Body of pancreas (tissue), 4 donors: ENCODE measurements around the gene TRPM2. TPM values are rescaled to one million over a fixed set of nuclear protein-coding genes. Genes with fewer than 3 reads are reported as not detected.

Experiments used
- ATAC-seq: fragments of 150-250 bp; one replicate; pipeline ENCODE4 v1.9.1; 2016
- DNase-seq, 4 donors: peaks; one replicate each; pipeline ENCODE4 v3.0.0-alpha.2; 2019
- H3K27ac ChIP-seq, 4 donors: fragments of 200-600 bp; sonication (generic); 1 replicate in 3 of 4; 2 replicates in 1 of 4; pipeline versions ENCODE4 v1.5.1 to v1.6.1; 2016 to 2019; ENCODE audit warnings: mild to moderate bottlenecking in 1 of 4, mixed read lengths in 1 of 4, moderate library complexity in 1 of 4
- H3K27me3 ChIP-seq, 2 donors: fragments of 200-600 bp; sonication (generic); one replicate each; pipeline ENCODE4 v1.6.0; 2016; ENCODE audit warnings: mild to moderate bottlenecking in 1 of 2
- H3K36me3 ChIP-seq, 2 donors: fragments of 200-600 bp; sonication (generic); replicated peaks in 1 of 2; 2 replicates each; pipeline ENCODE4 v1.5.1; 2016; ENCODE audit warnings: low read depth in 2 of 2; ENCODE audit not compliant: insufficient read depth in 1 of 2
- H3K4me1 ChIP-seq: fragments of 200-600 bp; sonication (generic); one replicate; pipeline ENCODE4 v1.6.0; 2016
- H3K4me3 ChIP-seq, 2 donors: fragments of 200-600 bp; sonication (generic); 1 replicate in 1 of 2; 2 replicates in 1 of 2; pipeline ENCODE4 v1.5.1; 2016 to 2019
- H3K9me3 ChIP-seq, 3 donors: fragments of 200-600 bp; sonication (generic); 1 replicate in 2 of 3; 2 replicates in 1 of 3; pipeline ENCODE4 v1.5.1; 2016
- POLR2A ChIP-seq, 3 donors: fragments of 450-650 bp; IDR thresholded peaks; one replicate each; pipeline ENCODE4 v1.6.1; 2016; ENCODE audit warnings: antibody characterized with exemption in 3 of 3, mild to moderate bottlenecking in 2 of 3
- WGBS, 2 donors: methylation state at CpG; one replicate each; pipeline ENCODE4 v1.1.5; 2017; 5-methylcytosine and 5-hydroxymethylcytosine counted together
- intact Hi-C: fragments of 100-400 bp; cut with DNase I; formaldehyde crosslinking; loops from one replicate; pipeline ENCODE4 v1.15.1; 2023
- total RNA-seq, 2 donors: library from RNA; depleted of rRNA; stranded (reverse); fragments of >200 nt; gene quantifications; one replicate each; pipeline ENCODE4 v1.1.0, GENCODE V29; 2016
- TF ChIP-seq, protein P1 (sequence below), 7 experiments: fragments of 450-650 bp in 4 of 7; fragments of 200-600 bp in 3 of 7; sonication (generic) in 3 of 7; IDR thresholded peaks; one replicate each; pipeline ENCODE4 v1.5.1; 2016 to 2019; ENCODE audit warnings: antibody characterized with exemption in 7 of 7

Gene TRPM2
- total RNA-seq, 2 donors from 2014 or later, result 2.1 to 2.3 TPM

DNA sequence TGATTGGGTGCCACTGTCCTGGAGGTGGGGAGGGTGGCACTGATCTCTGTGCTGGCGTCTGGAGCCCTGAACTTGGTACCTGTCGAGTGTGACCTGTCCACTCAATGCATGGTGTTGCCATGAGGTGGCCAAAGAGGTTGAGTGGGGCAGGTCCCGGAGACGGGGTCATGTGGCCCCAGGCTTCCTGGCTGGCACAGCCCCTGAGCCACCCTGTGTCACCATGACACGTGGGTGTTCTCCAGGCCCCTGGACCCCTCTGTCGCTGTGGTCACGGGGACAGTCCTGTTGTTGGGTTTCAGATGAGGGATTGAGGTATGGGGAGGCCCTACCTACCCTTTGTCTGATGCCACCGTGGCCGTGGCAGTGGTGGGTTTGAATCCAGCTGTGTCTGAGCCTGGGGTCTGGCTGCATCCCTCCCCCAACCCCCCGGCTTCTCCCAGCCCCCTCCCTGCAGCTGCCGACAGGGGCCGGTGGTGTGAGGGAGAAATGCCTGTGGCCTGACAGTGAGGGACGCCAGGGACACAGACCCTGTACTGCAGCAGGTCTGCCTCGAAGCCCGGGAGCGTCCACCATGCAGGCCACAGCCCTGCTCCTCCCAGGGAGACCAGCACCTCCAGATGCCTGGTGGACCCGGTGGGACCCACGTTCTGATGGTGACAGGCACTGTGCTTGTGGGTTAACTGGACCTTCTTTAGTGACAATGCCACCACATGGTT lies 12.0 kb downstream of the TRPM2 start:
- Histone ChIP-seq H3K27me3 (no peaks in the 10 kb centered on the region), H3K27ac (no peak overlapping the region), H3K4me1 (peaks cover 5% of the 10 kb centered on the region), H3K9me3 (no peaks in the 10 kb centered on the region), H3K36me3 (no peaks in the 10 kb centered on the region), H3K4me3 (no peak overlapping the region)
- 79% methylated on average over 17 of the region's 18 CpGs; no CpG with 5 or more reads in 1 of the 2 donors for WGBS, 2 donors
- TF ChIP-seq POLR2A (IDR thresholded peaks at IDR 0.05), result no peak
- TF ChIP-seq, protein P1, sequence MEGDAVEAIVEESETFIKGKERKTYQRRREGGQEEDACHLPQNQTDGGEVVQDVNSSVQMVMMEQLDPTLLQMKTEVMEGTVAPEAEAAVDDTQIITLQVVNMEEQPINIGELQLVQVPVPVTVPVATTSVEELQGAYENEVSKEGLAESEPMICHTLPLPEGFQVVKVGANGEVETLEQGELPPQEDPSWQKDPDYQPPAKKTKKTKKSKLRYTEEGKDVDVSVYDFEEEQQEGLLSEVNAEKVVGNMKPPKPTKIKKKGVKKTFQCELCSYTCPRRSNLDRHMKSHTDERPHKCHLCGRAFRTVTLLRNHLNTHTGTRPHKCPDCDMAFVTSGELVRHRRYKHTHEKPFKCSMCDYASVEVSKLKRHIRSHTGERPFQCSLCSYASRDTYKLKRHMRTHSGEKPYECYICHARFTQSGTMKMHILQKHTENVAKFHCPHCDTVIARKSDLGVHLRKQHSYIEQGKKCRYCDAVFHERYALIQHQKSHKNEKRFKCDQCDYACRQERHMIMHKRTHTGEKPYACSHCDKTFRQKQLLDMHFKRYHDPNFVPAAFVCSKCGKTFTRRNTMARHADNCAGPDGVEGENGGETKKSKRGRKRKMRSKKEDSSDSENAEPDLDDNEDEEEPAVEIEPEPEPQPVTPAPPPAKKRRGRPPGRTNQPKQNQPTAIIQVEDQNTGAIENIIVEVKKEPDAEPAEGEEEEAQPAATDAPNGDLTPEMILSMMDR (IDR thresholded peaks at IDR 0.05), result no peak
- intact Hi-C loops, result no loop called here
- DNase-seq (no peak), ATAC-seq (no peak)

DNA sequence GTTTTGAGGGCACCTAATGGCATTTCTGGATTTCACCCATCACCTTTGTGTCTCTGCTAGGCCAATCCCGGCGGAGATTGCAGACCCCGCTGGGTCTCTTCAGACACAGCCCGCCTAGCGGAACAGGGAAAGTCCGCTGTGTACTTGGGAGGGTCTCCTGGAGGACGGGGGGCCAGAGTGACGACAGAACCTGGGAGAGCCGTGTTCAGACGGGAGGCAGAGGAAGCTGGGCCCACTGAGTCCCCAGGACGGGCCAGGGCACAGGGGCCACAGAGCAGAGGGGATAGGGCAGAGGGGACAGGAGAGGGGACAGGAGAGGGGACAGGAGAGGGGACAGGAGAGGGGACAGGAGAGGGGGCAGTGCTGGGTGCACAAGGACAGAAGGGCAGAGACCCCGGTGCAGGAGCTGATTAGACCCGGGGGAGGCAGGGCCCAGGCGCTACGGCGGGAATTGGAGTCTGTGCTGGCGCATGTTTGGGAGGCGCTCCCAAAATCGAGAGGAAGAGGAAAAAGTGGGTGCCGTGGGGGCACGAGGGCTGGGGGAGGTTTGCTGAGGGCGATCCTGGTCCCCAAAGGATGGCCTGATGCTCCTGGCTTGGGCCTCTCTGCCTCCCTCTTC lies 12.7 kb downstream of the TRPM2 start:
- DNase-seq (no peak), ATAC-seq (no peak)
- WGBS, 2 donors, result 80 to 83% methylated on average over 22 of the region's 22 CpGs

DNA sequence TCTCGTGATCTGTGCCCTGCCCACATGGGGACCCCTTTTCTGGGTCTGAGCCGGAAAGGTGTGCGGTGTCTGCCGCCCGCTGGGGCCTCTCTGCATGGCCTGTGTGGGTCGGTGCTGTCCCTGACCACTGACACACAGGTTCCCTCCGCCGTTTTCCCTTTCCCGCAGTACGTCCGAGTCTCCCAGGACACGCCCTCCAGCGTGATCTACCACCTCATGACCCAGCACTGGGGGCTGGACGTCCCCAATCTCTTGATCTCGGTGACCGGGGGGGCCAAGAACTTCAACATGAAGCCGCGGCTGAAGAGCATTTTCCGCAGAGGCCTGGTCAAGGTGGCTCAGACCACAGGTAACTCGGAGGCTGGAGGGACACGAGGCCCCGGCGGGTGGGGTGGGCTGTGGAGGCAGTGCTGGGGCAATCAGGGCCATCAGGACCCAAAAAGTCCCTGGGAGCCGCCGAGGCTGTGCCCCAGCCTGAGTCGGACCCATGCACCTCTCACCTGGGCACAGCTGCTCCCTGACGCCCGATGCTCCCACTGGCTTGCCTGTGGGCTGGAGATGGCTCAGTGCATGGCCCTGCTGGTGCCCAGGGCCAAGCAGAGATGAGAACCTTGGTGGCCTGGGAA lies 13.3 kb downstream of the TRPM2 start:
- Histone ChIP-seq H3K27me3 (no peaks in the 10 kb centered on the region), H3K27ac (no peak overlapping the region)

More for the DNA sequence above, 12.7 kb downstream of the TRPM2 start:
- Histone ChIP-seq H3K27me3 (no peaks in the 10 kb centered on the region), H3K4me3 (no peak overlapping the region), H3K9me3 (no peaks in the 10 kb centered on the region), H3K4me1 (peaks cover 9% of the 10 kb centered on the region), H3K36me3 (no peaks in the 10 kb centered on the region), H3K27ac (no peak overlapping the region)
- intact Hi-C loops, result no loop called here
- TF ChIP-seq POLR2A (IDR thresholded peaks at IDR 0.05), result no peak
- TF ChIP-seq, protein P1 (IDR thresholded peaks at IDR 0.05), result no peak

DNA sequence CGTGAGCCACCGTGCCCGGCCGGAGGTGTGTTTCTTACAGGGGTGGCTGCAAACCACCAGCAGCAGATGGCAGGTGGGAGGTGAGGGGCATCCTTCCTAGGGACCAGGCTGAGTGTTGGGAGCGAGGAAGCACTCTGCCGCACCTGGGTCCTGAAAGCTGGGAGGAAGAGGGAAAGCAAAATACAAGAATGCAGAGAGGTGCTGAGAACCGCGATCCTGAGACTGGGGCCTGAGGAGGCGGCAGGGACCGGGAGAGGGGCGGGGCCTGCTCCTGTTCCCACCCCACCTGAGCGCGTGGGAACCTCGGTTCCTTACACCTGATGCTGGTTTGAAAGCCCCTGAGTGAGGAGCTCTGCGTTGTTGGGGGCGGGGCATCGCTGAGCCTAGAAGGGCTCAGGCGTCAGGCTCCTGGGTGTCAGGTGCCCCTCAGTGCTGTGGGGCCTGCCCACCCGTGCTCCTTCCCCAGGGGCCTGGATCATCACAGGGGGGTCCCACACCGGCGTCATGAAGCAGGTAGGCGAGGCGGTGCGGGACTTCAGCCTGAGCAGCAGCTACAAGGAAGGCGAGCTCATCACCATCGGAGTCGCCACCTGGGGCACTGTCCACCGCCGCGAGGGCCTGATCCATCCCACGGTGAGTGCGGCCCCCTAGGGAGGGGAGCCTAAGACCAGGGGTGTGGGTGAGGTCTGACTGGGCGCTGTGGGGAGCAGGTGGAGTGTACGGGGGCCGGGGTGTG lies 15.5 kb downstream of the TRPM2 start:
- TF ChIP-seq POLR2A (IDR thresholded peaks at IDR 0.05), result no peak
- TF ChIP-seq, protein P1 (IDR thresholded peaks at IDR 0.05), result peak in 1 of 7 experiments; percentile 5
- ATAC-seq (no peak), DNase-seq (no peak)
- Histone ChIP-seq H3K27me3 (no peaks in the 10 kb centered on the region), H3K4me3 (no peak overlapping the region), H3K4me1 (peaks cover 9% of the 10 kb centered on the region), H3K27ac (no peak overlapping the region), H3K9me3 (no peaks in the 10 kb centered on the region), H3K36me3 (no peaks in the 10 kb centered on the region)
- WGBS, 2 donors, result 33 to 56% methylated on average over 18 to 29 of the region's 35 CpGs
- intact Hi-C loops, result no loop called here

More for the DNA sequence above, 13.3 kb downstream of the TRPM2 start:
- WGBS, 2 donors, result 71 to 77% methylated on average over 23 to 24 of the region's 28 CpGs
- ATAC-seq, result no peak
- Histone ChIP-seq H3K36me3 (no peaks in the 10 kb centered on the region), H3K4me1 (peaks cover 9% of the 10 kb centered on the region), H3K4me3 (no peak overlapping the region), H3K9me3 (no peaks in the 10 kb centered on the region)
- TF ChIP-seq, protein P1 (IDR thresholded peaks at IDR 0.05), result no peak
- TF ChIP-seq POLR2A (IDR thresholded peaks at IDR 0.05), result no peak
- intact Hi-C loops, result no loop called here
- DNase-seq, result no peak
